Right atrium auricular region (tissue), 2 donors: ENCODE measurements around the gene TEAD1. TPM values are rescaled to one million over a fixed set of nuclear protein-coding genes. Genes with fewer than 3 reads are reported as not detected.
"Not testable (repeated sequence)": the region's sequence is repeated elsewhere in the genome, so short reads cannot be mapped to it uniquely, and the experiment has no call there.

ENCODE experiments used
- DNase-seq: peaks from one replicate; pipeline ENCODE4 v3.0.0-alpha.2; 2019; ENCODE audit warnings: low spot score
- H3K27ac ChIP-seq, 2 donors: fragments of 200-600 bp; sonication (generic); 1 replicate in 1 of 2; 2 replicates in 1 of 2; pipeline ENCODE4 v1.5.1; 2016 to 2019
- H3K27me3 ChIP-seq, 2 donors: fragments of 200-600 bp; sonication (generic); one replicate each; pipeline versions ENCODE4 v1.5.1 to v1.6.0; 2017 to 2019
- H3K36me3 ChIP-seq: fragments of 200-600 bp; sonication (generic); one replicate; pipeline ENCODE4 v1.5.1; 2016
- H3K4me1 ChIP-seq, 2 donors: fragments of 200-600 bp; sonication (generic); one replicate each; pipeline versions ENCODE4 v1.5.1 to v1.6.0; 2017 to 2019
- H3K4me3 ChIP-seq, 2 donors: fragments of 200-600 bp; sonication (generic); 1 replicate in 1 of 2; 2 replicates in 1 of 2; pipeline ENCODE4 v1.5.1; 2017 to 2019; ENCODE audit warnings: mild to moderate bottlenecking in 1 of 2, moderate library complexity in 1 of 2
- H3K9me3 ChIP-seq, 2 donors: fragments of 200-600 bp; sonication (generic); one replicate each; pipeline ENCODE4 v1.5.1; 2019
- total RNA-seq, 2 donors: library from RNA; depleted of rRNA; stranded (reverse); fragments of >200 nt; gene quantifications; one replicate each; pipeline ENCODE4 v1.1.0, GENCODE V29; 2016
- TF ChIP-seq, protein P1 (sequence below), 2 donors: fragments of 200-600 bp; sonication (generic); IDR thresholded peaks; one replicate each; pipeline ENCODE4 v1.5.1; 2019; ENCODE audit warnings: antibody characterized with exemption in 2 of 2

The TEAD1 gene
- total RNA-seq, 2 donors from 2014 or later, result 73.8 to 99.8 TPM

DNA sequence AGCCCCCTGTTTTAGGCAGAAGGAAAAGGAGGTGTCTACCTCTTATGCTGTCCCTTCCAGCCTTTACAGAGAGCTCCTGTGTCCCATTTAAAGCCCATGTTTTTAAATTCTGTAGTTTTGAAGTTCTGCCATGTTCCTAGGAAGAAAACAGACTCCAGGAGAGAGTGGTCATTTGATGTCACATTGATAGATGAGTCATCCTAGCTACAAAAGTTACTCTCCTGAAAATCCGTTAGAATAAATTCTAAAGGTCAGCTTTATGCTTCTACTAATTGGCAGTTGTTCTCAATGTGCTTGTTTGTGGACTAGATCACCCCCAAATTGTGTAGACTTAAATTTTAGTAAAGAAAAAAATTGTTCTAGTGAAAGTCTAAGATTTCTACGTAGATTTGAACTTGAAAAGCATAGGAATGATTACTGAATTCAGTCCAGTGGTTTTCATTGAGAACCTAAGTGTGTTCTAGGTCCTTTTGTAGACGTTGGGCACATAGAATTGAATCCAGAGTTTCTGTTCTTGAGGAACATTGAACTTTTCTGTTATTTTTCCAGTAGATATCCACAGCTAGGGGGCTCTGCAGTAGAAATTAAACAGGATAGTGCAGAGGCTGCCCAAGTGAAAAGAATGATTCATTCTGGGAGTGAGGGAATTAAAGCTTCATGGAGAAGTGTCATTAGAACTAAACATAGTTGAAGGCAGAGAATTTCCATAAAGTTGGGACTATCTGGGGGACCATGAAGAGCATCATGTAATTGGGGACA is 194.3 kb downstream of the TEAD1 start:
- peaks cover 0 to 25% of the 10 kb centered on the region in 2 donors for H3K4me1 ChIP-seq
- H3K9me3 ChIP-seq, result no peaks in the 10 kb centered on the region
- no peaks in the 10 kb centered on the region for H3K36me3 ChIP-seq
- H3K27me3 ChIP-seq, result no peaks in the 10 kb centered on the region
- no peak overlapping the region for H3K27ac ChIP-seq
- TF ChIP-seq, protein P1, sequence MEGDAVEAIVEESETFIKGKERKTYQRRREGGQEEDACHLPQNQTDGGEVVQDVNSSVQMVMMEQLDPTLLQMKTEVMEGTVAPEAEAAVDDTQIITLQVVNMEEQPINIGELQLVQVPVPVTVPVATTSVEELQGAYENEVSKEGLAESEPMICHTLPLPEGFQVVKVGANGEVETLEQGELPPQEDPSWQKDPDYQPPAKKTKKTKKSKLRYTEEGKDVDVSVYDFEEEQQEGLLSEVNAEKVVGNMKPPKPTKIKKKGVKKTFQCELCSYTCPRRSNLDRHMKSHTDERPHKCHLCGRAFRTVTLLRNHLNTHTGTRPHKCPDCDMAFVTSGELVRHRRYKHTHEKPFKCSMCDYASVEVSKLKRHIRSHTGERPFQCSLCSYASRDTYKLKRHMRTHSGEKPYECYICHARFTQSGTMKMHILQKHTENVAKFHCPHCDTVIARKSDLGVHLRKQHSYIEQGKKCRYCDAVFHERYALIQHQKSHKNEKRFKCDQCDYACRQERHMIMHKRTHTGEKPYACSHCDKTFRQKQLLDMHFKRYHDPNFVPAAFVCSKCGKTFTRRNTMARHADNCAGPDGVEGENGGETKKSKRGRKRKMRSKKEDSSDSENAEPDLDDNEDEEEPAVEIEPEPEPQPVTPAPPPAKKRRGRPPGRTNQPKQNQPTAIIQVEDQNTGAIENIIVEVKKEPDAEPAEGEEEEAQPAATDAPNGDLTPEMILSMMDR (IDR thresholded peaks at IDR 0.05), result peak in 1 of 2 donors; percentile 48
- DNase-seq, result no peak
- H3K4me3 ChIP-seq, result no peak overlapping the region

DNA sequence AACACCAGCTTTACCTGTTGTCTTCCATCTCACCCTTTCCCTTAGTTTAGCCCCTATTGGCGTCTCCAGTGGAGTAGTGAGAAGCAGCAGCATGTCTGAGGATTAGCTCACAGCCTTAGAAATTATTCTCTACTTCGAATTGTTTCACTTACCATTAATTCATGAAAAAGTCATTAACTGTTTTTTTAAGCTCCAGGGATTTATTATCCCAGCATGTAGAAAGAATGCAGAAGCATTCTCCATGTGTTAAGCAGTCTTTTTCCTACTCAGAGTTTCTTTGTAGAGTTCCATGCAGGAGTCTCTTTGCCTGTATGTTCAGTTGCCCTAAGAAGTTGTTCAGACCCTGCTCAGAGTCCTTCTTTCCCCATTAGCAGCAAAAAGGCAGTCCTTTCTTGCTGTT is 197.0 kb downstream of the TEAD1 start:
- TF ChIP-seq, protein P1 (IDR thresholded peaks at IDR 0.05), result no peak
- no peaks in the 10 kb centered on the region for H3K27me3 ChIP-seq
- DNase-seq, result no peak
- H3K27ac ChIP-seq, result no peak overlapping the region
- H3K36me3 ChIP-seq, result no peaks in the 10 kb centered on the region
- H3K4me3 ChIP-seq, result no peak overlapping the region
- H3K9me3 ChIP-seq, result no peaks in the 10 kb centered on the region
- H3K4me1 ChIP-seq, result peaks cover 0 to 20% of the 10 kb centered on the region in 2 donors

DNA sequence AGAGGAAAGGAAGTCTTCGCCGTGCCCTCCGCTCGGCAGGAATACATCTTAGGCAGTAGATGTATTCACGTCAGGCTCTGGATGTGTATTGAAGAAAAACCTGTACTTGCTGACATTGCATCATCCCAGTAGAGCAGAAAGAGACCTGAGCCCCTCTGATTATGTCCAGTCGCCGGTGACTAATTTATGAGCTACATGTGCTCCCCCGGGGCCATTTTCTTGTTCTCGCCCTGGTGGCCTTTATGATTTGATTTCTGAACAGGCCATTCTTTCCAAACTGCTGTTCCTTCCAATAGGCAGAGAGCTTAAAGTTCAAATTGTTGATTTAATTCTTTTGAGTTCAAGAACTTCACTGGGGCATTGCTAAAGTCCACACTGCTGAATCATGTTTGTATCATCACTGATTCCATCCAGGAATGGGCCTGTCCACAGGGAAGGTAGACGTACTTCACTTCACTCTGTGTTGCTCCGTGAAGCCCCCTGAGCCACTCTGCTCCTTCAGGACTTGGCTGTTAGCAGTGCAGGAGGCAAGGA is 197.6 kb downstream of the TEAD1 start:
- DNase-seq, result no peak
- no peak overlapping the region for H3K27ac ChIP-seq
- no peaks in the 10 kb centered on the region for H3K36me3 ChIP-seq
- no peaks in the 10 kb centered on the region for H3K27me3 ChIP-seq
- H3K4me1 ChIP-seq, result peaks cover 0 to 20% of the 10 kb centered on the region in 2 donors
- no peaks in the 10 kb centered on the region for H3K9me3 ChIP-seq
- TF ChIP-seq, protein P1 (IDR thresholded peaks at IDR 0.05), result no peak
- no peak overlapping the region for H3K4me3 ChIP-seq

DNA sequence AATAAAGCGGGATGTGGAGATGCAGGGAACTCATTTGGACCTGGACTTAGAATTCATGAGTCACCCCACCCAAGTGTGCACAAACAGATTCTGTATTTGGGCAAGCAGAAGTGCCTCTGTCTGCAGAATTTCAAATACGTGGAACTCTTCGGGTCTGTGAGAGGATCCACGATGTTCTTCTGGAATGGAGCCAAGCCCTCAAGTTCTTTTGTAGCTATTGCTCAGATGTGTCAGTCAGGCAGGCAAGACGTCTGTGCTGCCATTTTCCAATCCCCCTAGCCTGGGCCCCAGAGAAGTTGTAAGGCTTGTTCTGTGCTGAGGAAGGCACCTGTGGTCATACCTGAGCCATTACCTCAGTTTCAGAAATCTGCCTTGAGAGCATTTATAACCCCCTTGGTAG is 202.1 kb downstream of the TEAD1 start:
- Histone ChIP-seq H3K4me3 (no peak overlapping the region), H3K36me3 (peaks cover 12% of the 10 kb centered on the region), H3K9me3 (no peaks in the 10 kb centered on the region), H3K4me1 (no peaks in the 10 kb centered on the region), H3K27ac (no peak overlapping the region), H3K27me3 (no peaks in the 10 kb centered on the region)
- no peak for DNase-seq
- TF ChIP-seq, protein P1 (IDR thresholded peaks at IDR 0.05), result no peak

DNA sequence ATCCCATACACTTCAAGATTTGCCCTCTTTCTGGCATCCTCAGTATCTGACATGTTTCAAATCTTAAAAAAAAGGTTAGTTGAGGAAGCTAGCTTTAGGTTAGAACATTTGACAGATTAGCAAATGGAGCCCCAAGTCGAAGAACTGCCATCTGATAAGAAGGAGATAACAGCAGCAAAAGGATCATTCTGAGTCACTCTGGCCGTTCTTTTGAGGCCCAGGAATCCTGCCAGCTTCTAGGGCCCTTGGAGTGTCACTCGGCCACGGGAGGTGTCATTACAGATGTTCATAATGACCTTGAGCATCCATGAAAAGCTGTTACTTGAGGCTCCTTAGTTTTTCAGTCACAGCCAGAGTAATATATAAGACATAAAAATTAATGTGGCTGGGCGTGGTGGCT is 202.8 kb downstream of the TEAD1 start:
- H3K4me1 ChIP-seq, result no peaks in the 10 kb centered on the region
- H3K36me3 ChIP-seq, result peaks cover 19% of the 10 kb centered on the region
- DNase-seq, result no peak
- H3K27ac ChIP-seq, result no peak overlapping the region
- H3K27me3 ChIP-seq, result no peaks in the 10 kb centered on the region
- H3K9me3 ChIP-seq, result no peaks in the 10 kb centered on the region
- TF ChIP-seq, protein P1 (IDR thresholded peaks at IDR 0.05), result no peak
- H3K4me3 ChIP-seq, result no peak overlapping the region

DNA sequence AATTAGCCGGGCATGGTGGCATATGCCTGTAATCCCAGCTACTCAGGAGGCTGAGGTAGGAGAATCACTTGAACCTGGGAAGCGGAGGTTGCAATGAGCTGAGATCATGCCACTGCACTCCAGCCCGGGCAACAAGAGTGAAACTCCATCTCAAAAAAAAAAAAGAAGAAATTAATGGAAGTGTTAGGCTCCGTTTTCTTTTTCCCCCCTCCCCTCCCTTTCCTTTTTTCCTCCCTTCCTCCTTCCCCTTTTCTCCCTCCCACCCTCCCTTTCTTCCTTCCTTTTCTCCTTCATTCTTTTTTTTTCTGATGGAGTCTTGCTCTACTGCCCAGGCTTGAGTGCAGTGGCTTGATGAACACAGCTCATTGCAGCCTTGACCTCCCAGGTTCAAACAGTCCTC is 203.3 kb downstream of the TEAD1 start:
- H3K36me3 ChIP-seq, result peaks cover 24% of the 10 kb centered on the region
- H3K27me3 ChIP-seq, H3K9me3 ChIP-seq, H3K27ac ChIP-seq, H3K4me3 ChIP-seq, H3K4me1 ChIP-seq, DNase-seq: not testable (repeated sequence)
